ENCODE measurements around the gene TSPAN13. TPM values are rescaled to one million over a fixed set of nuclear protein-coding genes. Genes with fewer than 3 reads are reported as not detected.
A peak's percentile ranks its signal among the peaks of the same experiment; 100 is the strongest.

TSPAN13 gene
- polyA plus RNA-seq, 4 donors, result 56.2 to 205 (median 63.9) TPM

DNA sequence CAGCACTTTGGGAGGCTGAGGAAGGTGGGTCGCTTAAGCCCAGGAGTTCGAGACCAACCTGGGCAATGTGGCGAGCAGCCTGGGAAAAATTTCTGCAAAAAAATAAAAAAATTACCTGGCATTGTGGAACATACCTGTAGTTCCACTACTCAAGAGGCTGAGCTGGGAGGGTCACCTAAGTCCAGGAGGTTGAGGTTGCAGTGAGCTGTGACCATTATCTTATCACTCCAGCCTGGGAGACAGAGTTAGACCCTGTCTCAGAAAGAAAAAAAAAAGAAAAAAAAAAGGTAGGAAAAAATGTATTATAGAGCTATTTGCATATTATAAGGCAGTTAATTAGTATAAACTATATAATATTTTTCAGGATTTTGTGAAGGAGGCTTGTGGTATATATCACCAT lies 11.0 kb upstream of the TSPAN13 start:
- Histone ChIP-seq H3K4me1 (ENCODE audit: control insufficient read depth in 3 of 3, insufficient read depth in 2 of 3, low read depth in 1 of 3, low read length in 2 of 3) (peaks cover 0 to 23% (median 0%) of the 10 kb centered on the region in 3 donors), H3K27ac (ENCODE audit: low read depth in 1 of 3, low read length in 2 of 3) (no peak overlapping the region), H3K36me3 (ENCODE audit: control insufficient read depth in 3 of 3, insufficient read depth in 2 of 3, low read depth in 1 of 3, low read length in 3 of 3) (no peaks in the 10 kb centered on the region), H3K27me3 (ENCODE audit: control insufficient read depth in 3 of 3, insufficient read depth in 3 of 3, low read length in 3 of 3) (no peaks in the 10 kb centered on the region), H3K9me3 (ENCODE audit: control insufficient read depth in 2 of 2, insufficient read depth in 1 of 2, low read depth in 1 of 2, low read length in 1 of 2) (no peaks in the 10 kb centered on the region), H3K4me3 (ENCODE audit: low read depth in 1 of 3, low read length in 3 of 3) (no peak overlapping the region)
- 72 to 97% (median 97%) methylated on average over 3 of the region's 3 CpGs for WGBS, 3 donors
- DNase-seq (no peak), FAIRE-seq (no peak)

DNA sequence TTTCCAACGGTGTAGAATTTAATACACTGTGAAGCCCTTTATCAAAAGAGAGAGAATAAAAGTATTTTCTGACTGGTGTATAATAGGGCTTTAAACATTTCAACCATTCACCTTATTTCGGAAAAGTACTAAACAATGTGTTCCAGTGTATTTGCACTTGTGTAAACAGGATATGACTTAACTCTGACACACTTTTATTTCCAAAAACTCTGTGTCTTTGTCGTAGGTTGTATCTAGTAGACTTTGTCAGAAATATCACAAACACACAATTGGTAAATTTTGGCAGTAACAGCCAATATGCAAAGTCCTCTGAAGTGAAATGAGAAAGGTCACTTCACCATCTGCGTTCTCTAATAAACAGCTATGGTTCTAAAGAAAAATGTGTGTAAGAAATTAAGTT lies 10.3 kb upstream of the TSPAN13 start:
- peaks cover 0 to 18% (median 0%) of the 10 kb centered on the region in 3 donors for H3K4me1 ChIP-seq (ENCODE audit: control insufficient read depth in 3 of 3, insufficient read depth in 2 of 3, low read depth in 1 of 3, low read length in 2 of 3)
- FAIRE-seq, result no peak
- H3K36me3 ChIP-seq (ENCODE audit: control insufficient read depth in 3 of 3, insufficient read depth in 2 of 3, low read depth in 1 of 3, low read length in 3 of 3), result no peaks in the 10 kb centered on the region
- 29 to 44% (median 35%) methylated on average over 4 of the region's 4 CpGs for whole genome bisulfite sequencing, 3 donors
- H3K27me3 ChIP-seq (ENCODE audit: control insufficient read depth in 3 of 3, insufficient read depth in 3 of 3, low read length in 3 of 3), result no peaks in the 10 kb centered on the region
- no peak for DNase-seq
- no peak overlapping the region for H3K27ac ChIP-seq (ENCODE audit: low read depth in 1 of 3, low read length in 2 of 3)
- H3K9me3 ChIP-seq (ENCODE audit: control insufficient read depth in 2 of 2, insufficient read depth in 1 of 2, low read depth in 1 of 2, low read length in 1 of 2), result no peaks in the 10 kb centered on the region
- H3K4me3 ChIP-seq (ENCODE audit: low read depth in 1 of 3, low read length in 3 of 3), result no peak overlapping the region

DNA sequence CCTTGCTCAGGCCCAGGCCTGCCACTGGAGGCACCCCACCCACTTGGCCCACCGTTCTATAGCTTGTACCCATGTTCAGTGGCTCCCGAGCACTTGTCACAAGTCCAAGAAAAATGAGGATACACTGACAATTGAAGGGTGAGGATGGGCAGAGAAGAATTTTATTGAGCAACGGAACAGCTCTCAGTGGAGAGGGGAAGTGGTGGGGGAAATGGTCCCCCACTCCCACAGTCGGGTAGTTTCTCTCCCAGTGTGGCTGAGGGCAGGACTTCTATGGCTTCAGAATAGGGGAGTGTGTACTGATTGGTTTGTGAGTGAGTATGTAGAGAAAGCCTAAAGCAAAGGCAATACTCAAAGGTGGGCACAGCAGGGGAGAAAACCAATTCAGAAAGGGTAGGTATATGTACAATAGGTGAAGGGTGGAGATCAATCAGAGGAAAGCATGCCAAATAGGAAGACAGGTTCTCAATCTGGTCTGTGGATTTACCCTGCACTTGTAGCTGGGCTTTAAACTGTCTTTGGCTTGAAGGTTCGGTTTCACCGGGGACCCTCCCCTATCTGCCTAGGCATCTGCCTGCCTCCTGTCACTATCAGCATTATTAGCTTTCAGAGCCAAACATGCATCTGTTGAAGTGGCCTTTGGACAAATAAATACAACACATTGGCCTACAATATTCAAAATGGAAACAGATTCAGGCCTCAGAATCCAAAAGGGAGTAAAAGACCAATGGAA lies 8.9 kb upstream of the TSPAN13 start:
- Histone ChIP-seq H3K4me3 (ENCODE audit: low read depth in 1 of 3, low read length in 3 of 3) (no peak overlapping the region), H3K27me3 (ENCODE audit: control insufficient read depth in 3 of 3, insufficient read depth in 3 of 3, low read length in 3 of 3) (no peaks in the 10 kb centered on the region), H3K36me3 (ENCODE audit: control insufficient read depth in 3 of 3, insufficient read depth in 2 of 3, low read depth in 1 of 3, low read length in 3 of 3) (no peaks in the 10 kb centered on the region), H3K4me1 (ENCODE audit: control insufficient read depth in 3 of 3, insufficient read depth in 2 of 3, low read depth in 1 of 3, low read length in 2 of 3) (peaks cover 0 to 11% (median 0%) of the 10 kb centered on the region in 3 donors), H3K27ac (ENCODE audit: low read depth in 1 of 3, low read length in 2 of 3) (no peak overlapping the region), H3K9me3 (ENCODE audit: control insufficient read depth in 2 of 2, insufficient read depth in 1 of 2, low read depth in 1 of 2, low read length in 1 of 2) (no peaks in the 10 kb centered on the region)
- WGBS, 3 donors, result 71 to 81% (median 74%) methylated on average over 6 of the region's 6 CpGs
- DNase-seq (no peak), FAIRE-seq (no peak)

DNA sequence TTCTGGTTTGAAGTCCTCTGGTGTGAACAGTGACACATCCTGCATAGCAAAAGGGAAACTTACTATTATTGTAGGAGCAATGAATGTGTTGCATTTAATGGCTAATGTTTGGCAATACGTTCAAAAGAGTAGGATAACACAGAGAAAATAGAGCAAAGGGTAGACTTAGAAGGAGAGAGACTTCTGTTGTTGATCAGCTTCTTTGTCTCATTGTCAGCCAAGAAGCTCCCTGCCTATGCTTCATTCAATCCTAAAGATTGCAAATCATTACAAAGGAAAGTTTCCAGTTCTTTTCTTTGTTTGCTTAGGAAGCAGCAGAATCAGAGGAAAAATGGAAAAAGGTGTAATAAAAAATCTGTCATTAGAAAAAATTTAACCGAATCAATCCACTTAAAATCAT lies 7.9 kb upstream of the TSPAN13 start:
- FAIRE-seq, result no peak
- H3K9me3 ChIP-seq (ENCODE audit: control insufficient read depth in 2 of 2, insufficient read depth in 1 of 2, low read depth in 1 of 2, low read length in 1 of 2), result no peaks in the 10 kb centered on the region
- no peak for DNase-seq
- WGBS, 3 donors, result 29 to 81% (median 79%) methylated on average over 2 of the region's 2 CpGs
- peaks cover 0 to 3% (median 0%) of the 10 kb centered on the region in 3 donors for H3K4me1 ChIP-seq (ENCODE audit: control insufficient read depth in 3 of 3, insufficient read depth in 2 of 3, low read depth in 1 of 3, low read length in 2 of 3)
- H3K27ac ChIP-seq (ENCODE audit: low read depth in 1 of 3, low read length in 2 of 3), result no peak overlapping the region
- no peaks in the 10 kb centered on the region for H3K27me3 ChIP-seq (ENCODE audit: control insufficient read depth in 3 of 3, insufficient read depth in 3 of 3, low read length in 3 of 3)
- H3K4me3 ChIP-seq (ENCODE audit: low read depth in 1 of 3, low read length in 3 of 3), result no peak overlapping the region
- no peaks in the 10 kb centered on the region for H3K36me3 ChIP-seq (ENCODE audit: control insufficient read depth in 3 of 3, insufficient read depth in 2 of 3, low read depth in 1 of 3, low read length in 3 of 3)

DNA sequence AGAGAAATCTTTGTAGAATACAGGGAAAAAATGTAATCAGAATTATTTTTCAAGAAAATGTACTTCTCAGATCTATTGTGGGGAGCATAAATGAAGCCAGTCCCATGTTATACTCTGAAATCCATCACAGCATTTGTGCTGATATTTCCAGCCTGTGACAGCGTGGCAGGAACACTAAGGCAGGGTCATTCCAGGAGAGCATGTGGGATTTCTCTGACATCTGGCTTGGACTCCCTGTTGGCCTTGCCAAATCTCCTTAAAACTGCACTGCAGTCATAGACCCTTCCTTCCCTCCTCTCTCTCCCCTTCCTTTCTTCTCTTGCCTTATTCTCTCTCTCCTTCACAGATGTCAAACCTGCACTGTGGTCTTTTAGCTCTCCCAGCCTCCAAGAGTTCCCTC lies 6.5 kb upstream of the TSPAN13 start:
- Histone ChIP-seq H3K4me1 (ENCODE audit: control insufficient read depth in 3 of 3, insufficient read depth in 2 of 3, low read depth in 1 of 3, low read length in 2 of 3) (no peaks in the 10 kb centered on the region), H3K27ac (ENCODE audit: low read depth in 1 of 3, low read length in 2 of 3) (no peak overlapping the region), H3K27me3 (ENCODE audit: control insufficient read depth in 3 of 3, insufficient read depth in 3 of 3, low read length in 3 of 3) (no peaks in the 10 kb centered on the region), H3K9me3 (ENCODE audit: control insufficient read depth in 2 of 2, insufficient read depth in 1 of 2, low read depth in 1 of 2, low read length in 1 of 2) (no peaks in the 10 kb centered on the region), H3K4me3 (ENCODE audit: low read depth in 1 of 3, low read length in 3 of 3) (no peak overlapping the region), H3K36me3 (ENCODE audit: control insufficient read depth in 3 of 3, insufficient read depth in 2 of 3, low read depth in 1 of 3, low read length in 3 of 3) (no peaks in the 10 kb centered on the region)
- DNase-seq (no peak), FAIRE-seq (no peak)
- WGBS, 3 donors, result 65 to 81% (median 77%) methylated on average over 1 of the region's 1 CpG

DNA sequence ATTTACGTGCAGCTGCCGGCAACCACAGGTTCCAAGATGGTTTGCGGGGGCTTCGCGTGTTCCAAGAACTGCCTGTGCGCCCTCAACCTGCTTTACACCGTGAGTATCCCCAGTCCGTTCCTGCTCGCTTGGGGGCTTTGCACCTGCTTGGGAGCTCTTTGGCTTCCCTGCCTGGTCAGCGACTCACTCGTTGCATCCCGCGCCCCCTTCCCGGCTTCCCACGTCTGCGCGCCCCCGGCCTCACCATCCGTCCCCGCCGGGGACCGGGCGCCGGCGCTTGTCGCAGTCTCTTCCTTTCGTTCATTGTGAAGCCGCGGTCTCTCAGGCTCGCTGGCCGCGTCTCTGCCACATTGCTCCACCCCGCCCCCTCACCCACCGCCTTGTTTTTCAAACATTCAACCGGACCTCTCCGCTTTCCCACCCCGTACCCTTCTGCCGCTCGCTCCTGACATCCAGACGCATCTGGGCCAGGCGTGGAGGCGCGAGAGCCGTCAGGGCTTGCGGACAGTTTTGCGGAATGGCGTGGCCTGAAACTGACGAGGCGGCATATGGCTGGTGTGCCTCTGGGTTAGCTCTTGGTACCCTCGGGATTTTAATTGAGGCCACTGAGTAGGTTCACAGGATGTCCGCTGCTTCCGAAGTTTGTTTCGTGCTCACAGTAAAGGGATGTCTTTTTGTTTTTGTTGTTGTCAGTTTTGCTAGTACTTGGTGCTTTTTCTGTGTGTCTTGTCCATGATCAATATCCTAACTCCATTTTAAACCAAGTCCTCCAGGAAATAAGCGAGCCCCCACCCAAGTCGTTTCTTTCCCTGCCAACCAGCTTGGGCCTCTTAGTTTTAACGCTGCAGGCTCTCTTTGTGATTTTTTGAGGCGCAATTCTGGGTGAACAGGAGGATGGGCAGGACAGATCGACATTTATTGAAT lies 639 bp downstream of the TSPAN13 start:
- H3K36me3 ChIP-seq (ENCODE audit: control insufficient read depth in 3 of 3, insufficient read depth in 2 of 3, low read depth in 1 of 3, low read length in 3 of 3), result peaks cover 0 to 1% (median 0%) of the 10 kb centered on the region in 3 donors
- peak; percentile 39 to 72 for DNase-seq
- no peaks in the 10 kb centered on the region for H3K9me3 ChIP-seq (ENCODE audit: control insufficient read depth in 2 of 2, insufficient read depth in 1 of 2, low read depth in 1 of 2, low read length in 1 of 2)
- no peak for FAIRE-seq
- 1 to 5% (median 2%) methylated on average over 57 to 58 of the region's 58 CpGs for WGBS, 3 donors
- peak overlapping the region; percentile 62 to 90 (median 63) for H3K4me3 ChIP-seq (ENCODE audit: low read depth in 1 of 3, low read length in 3 of 3)
- peak overlapping the region; percentile 24 to 95 (median 73) for H3K27ac ChIP-seq (ENCODE audit: low read depth in 1 of 3, low read length in 2 of 3)
- H3K27me3 ChIP-seq (ENCODE audit: control insufficient read depth in 3 of 3, insufficient read depth in 3 of 3, low read length in 3 of 3), result no peaks in the 10 kb centered on the region
- peaks cover 0 to 3% (median 0%) of the 10 kb centered on the region in 3 donors for H3K4me1 ChIP-seq (ENCODE audit: control insufficient read depth in 3 of 3, insufficient read depth in 2 of 3, low read depth in 1 of 3, low read length in 2 of 3)

DNA sequence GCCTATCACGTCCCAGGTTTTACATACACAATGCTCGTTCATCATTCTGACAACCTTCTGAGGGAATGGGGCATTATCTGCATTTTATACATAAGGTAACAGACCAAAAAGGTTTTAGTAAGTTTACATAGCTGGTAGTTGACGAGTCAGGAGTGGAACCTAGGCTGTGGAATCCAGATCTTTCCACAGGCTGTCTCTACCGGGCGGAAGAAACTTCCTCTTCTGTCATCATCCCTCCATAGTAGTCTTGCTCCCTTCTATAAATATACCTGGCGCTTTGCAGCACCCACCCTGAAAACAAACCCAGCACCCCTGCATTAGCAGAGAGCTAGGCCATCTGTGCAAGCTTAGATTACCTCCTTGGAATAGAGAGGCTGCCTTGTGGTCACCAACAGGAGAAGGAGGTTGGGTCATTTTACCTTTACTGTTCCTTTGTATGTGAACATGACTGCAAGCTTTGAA lies 1.3 kb downstream of the TSPAN13 start:
- Histone ChIP-seq H3K27ac (ENCODE audit: low read depth in 1 of 3, low read length in 2 of 3) (peak overlapping the region; percentile 24 to 95 (median 73)), H3K4me3 (ENCODE audit: low read depth in 1 of 3, low read length in 3 of 3) (peak overlapping the region; percentile 62 to 90 (median 63)), H3K9me3 (ENCODE audit: control insufficient read depth in 2 of 2, insufficient read depth in 1 of 2, low read depth in 1 of 2, low read length in 1 of 2) (no peaks in the 10 kb centered on the region), H3K27me3 (ENCODE audit: control insufficient read depth in 3 of 3, insufficient read depth in 3 of 3, low read length in 3 of 3) (no peaks in the 10 kb centered on the region), H3K4me1 (ENCODE audit: control insufficient read depth in 3 of 3, insufficient read depth in 2 of 3, low read depth in 1 of 3, low read length in 2 of 3) (peaks cover 0 to 3% (median 0%) of the 10 kb centered on the region in 3 donors), H3K36me3 (ENCODE audit: control insufficient read depth in 3 of 3, insufficient read depth in 2 of 3, low read depth in 1 of 3, low read length in 3 of 3) (peaks cover 0 to 6% (median 0%) of the 10 kb centered on the region in 3 donors)
- 12 to 49% (median 23%) methylated on average over 6 of the region's 6 CpGs for WGBS, 3 donors
- peak; percentile 40 to 60 for DNase-seq
- no peak for FAIRE-seq

DNA sequence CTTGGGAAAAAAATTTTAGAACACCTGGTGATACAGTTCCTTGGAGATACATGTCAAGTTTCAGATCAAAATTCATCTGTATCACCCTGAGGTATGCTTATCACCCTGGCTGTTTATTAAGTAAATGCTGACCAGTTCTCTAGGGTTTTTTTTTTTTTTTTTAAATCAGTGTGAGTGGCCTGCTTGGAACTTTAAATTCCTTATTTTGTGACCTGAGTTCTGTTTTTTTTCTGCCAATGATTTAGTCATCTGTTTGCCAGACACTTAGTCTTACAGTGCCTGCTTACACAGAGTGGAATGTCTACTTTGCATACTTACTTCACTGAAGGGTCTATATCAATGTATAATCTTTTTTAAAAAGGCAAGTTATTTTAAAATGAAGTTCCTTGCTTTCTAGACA lies 1.8 kb downstream of the TSPAN13 start:
- H3K4me1 ChIP-seq (ENCODE audit: control insufficient read depth in 3 of 3, insufficient read depth in 2 of 3, low read depth in 1 of 3, low read length in 2 of 3), result peaks cover 0 to 3% (median 0%) of the 10 kb centered on the region in 3 donors
- H3K4me3 ChIP-seq (ENCODE audit: low read depth in 1 of 3, low read length in 3 of 3), result peak overlapping the region in 2 of 3 donors; percentile 63 to 90
- no peaks in the 10 kb centered on the region for H3K27me3 ChIP-seq (ENCODE audit: control insufficient read depth in 3 of 3, insufficient read depth in 3 of 3, low read length in 3 of 3)
- no peak for DNase-seq
- FAIRE-seq, result no peak
- peak overlapping the region in 2 of 3 donors; percentile 24 to 95 for H3K27ac ChIP-seq (ENCODE audit: low read depth in 1 of 3, low read length in 2 of 3)
- peaks cover 0 to 6% (median 0%) of the 10 kb centered on the region in 3 donors for H3K36me3 ChIP-seq (ENCODE audit: control insufficient read depth in 3 of 3, insufficient read depth in 2 of 3, low read depth in 1 of 3, low read length in 3 of 3)
- H3K9me3 ChIP-seq (ENCODE audit: control insufficient read depth in 2 of 2, insufficient read depth in 1 of 2, low read depth in 1 of 2, low read length in 1 of 2), result no peaks in the 10 kb centered on the region
